HepG2 (cell line): Measurements from ENCODE around the gene PDSS2. TPM values are rescaled to one million over a fixed set of nuclear protein-coding genes. Genes with fewer than 3 reads are reported as not detected.

Experiments
- ATAC-seq: fragments of 200-7000 bp; cut with Tn5 transposase; 3 replicates; pipeline ENCODE4 v1.9.1; 2020; ENCODE audit warnings: mild to moderate bottlenecking, moderate library complexity
- BruUV-seq: library from RNA; stranded (reverse); fragments of 400-500 nt; replicated peaks from 2 replicates; lab custom pipeline; 2021; lab: Mats Ljungman, UMichigan
- CTCF ChIA-PET: fragments of 300-600 bp; formaldehyde crosslinking; extraction: SDS; loops from one replicate; lab custom pipeline; 2021; ENCODE audit warnings: low total read pairs, inconsistent platforms, low intra/inter-chr PET ratio; lab: Yijun Ruan, JAX
- POLR2A ChIA-PET: fragments of 350-600 bp; sonication (Branson Sonifier 250); formaldehyde crosslinking; loops from one replicate; lab custom pipeline; 2020; ENCODE audit warnings: antibody characterized with exemption, inconsistent platforms; lab: Yijun Ruan, JAX
- DNase-seq: peaks from one replicate; pipeline ENCODE4 v3.0.0-alpha.2; 2015; ENCODE audit warnings: low spot score
- FAIRE-seq: peaks from 3 replicates; lab custom pipeline; 2011; peaks lifted over from hg19 to GRCh38; lab: Jason Lieb, UNC
- H2AFZ ChIP-seq: one replicate; pipeline ENCODE4 v1.6.1; 2011; ENCODE audit warnings: low read length, inconsistent platforms
- H3K27ac ChIP-seq: fragments of 300-600 bp; 3 replicates; pipeline ENCODE4 v1.8.0; 2011; ENCODE audit warnings: mixed run types, mild to moderate bottlenecking, mixed read lengths, low read length, inconsistent platforms; ENCODE audit not compliant: insufficient read depth; ENCODE audit errors: extremely low read length
- H3K27me3 ChIP-seq, 2 experiments: fragments of 200-600 bp in 1 of 2; 2 replicates in 1 of 2; 3 replicates in 1 of 2; pipeline versions ENCODE4 v1.6.0 to v1.8.0; 2011; ENCODE audit warnings: low read length in 2 of 2, mild to moderate bottlenecking in 2 of 2, moderate library complexity in 2 of 2, inconsistent platforms in 1 of 2; ENCODE audit not compliant: insufficient read depth in 2 of 2, control insufficient read depth in 1 of 2
- H3K36me3 ChIP-seq, 2 experiments: fragments of 200-600 bp in 1 of 2; replicated peaks in 1 of 2; 2 replicates in 1 of 2; 3 replicates in 1 of 2; pipeline versions ENCODE4 v1.5.1 to v1.8.0; 2011; ENCODE audit warnings: low read length in 2 of 2, inconsistent platforms in 1 of 2; ENCODE audit not compliant: insufficient read depth in 2 of 2, control insufficient read depth in 1 of 2
- H3K4me1 ChIP-seq: 2 replicates; pipeline ENCODE4 v1.5.1; 2012; ENCODE audit warnings: low read length, inconsistent platforms; ENCODE audit not compliant: insufficient read depth
- H3K4me2 ChIP-seq: 2 replicates; pipeline ENCODE4 v1.6.0; 2011; ENCODE audit warnings: low read depth, low read length, inconsistent platforms
- H3K4me3 ChIP-seq, 3 experiments: fragments of 200-600 bp in 1 of 3; sonication (generic), shearing (Covaris generic) in 1 of 3; replicated peaks in 1 of 3; 2 replicates each; pipeline ENCODE4 v1.5.1; 2011 to 2016; ENCODE audit warnings: low read length in 3 of 3, inconsistent platforms in 2 of 3, low read depth in 2 of 3, mild to moderate bottlenecking in 2 of 3, control low read depth in 1 of 3, mixed read lengths in 1 of 3; ENCODE audit not compliant: insufficient read depth in 1 of 3
- H3K79me2 ChIP-seq: one replicate; pipeline ENCODE4 v1.6.1; 2011; ENCODE audit warnings: low read length, inconsistent platforms; ENCODE audit not compliant: insufficient read depth
- H3K9ac ChIP-seq: 2 replicates; pipeline ENCODE4 v1.6.0; 2011; ENCODE audit warnings: mild to moderate bottlenecking, low read depth, low read length, inconsistent platforms; ENCODE audit not compliant: insufficient read depth
- H3K9me3 ChIP-seq: 2 replicates; pipeline ENCODE4 v1.5.1; 2012; ENCODE audit warnings: mild to moderate bottlenecking, low read length
- H4K20me1 ChIP-seq: 2 replicates; pipeline ENCODE4 v1.6.0; 2011; ENCODE audit warnings: inconsistent platforms, mild to moderate bottlenecking, low read length, moderate library complexity; ENCODE audit not compliant: insufficient read depth
- AKNA ChIP-seq: sonication (generic); formaldehyde crosslinking; IDR thresholded peaks from 2 replicates; pipeline ENCODE4 v1.4.0; 2020; ENCODE audit warnings: missing genetic modification reagents, borderline replicate concordance
- CERS6 ChIP-seq: sonication (generic); formaldehyde crosslinking; IDR thresholded peaks from 2 replicates; pipeline ENCODE4 v1.5.0; 2020; ENCODE audit warnings: missing genetic modification reagents
- CHCHD3 ChIP-seq: sonication (generic); formaldehyde crosslinking; IDR thresholded peaks from 2 replicates; pipeline ENCODE4 v1.8.0; 2022; ENCODE audit warnings: mild to moderate bottlenecking, missing genetic modification reagents, moderate library complexity
- DRAP1 ChIP-seq: IDR thresholded peaks from 2 replicates; pipeline ENCODE4 v1.6.1; 2016; ENCODE audit warnings: missing genetic modification reagents, missing compliant biosample characterization
- HCFC1 ChIP-seq: fragments of 150-350 bp; IDR thresholded peaks from 2 replicates; pipeline ENCODE4 v1.6.1; 2014; ENCODE audit warnings: low read depth, low read length
- MIER2 ChIP-seq: IDR thresholded peaks from 2 replicates; pipeline ENCODE4 v1.6.1; 2016; ENCODE audit warnings: missing biosample characterization, missing genetic modification reagents
- RORA ChIP-seq: sonication (generic); formaldehyde crosslinking; IDR thresholded peaks from 2 replicates; pipeline ENCODE4 v1.5.0; 2020; ENCODE audit warnings: mild to moderate bottlenecking, missing genetic modification reagents, moderate library complexity
- SNAPC2 ChIP-seq: sonication (generic); formaldehyde crosslinking; IDR thresholded peaks from 2 replicates; pipeline ENCODE4 v1.8.1; 2022; ENCODE audit warnings: mild to moderate bottlenecking, missing genetic modification reagents
- ZKSCAN1 ChIP-seq: fragments of 150-350 bp; IDR thresholded peaks from 2 replicates; pipeline ENCODE4 v1.6.1; 2014; ENCODE audit warnings: low read length
- ZMYM2 ChIP-seq: sonication (generic); formaldehyde crosslinking; IDR thresholded peaks from 2 replicates; pipeline ENCODE4 v1.8.0; 2022; ENCODE audit warnings: mild to moderate bottlenecking, missing genetic modification reagents
- ZNF552 ChIP-seq: sonication (generic); formaldehyde crosslinking; IDR thresholded peaks from 2 replicates; pipeline ENCODE4 v1.9.0; 2022; ENCODE audit warnings: missing genetic modification reagents, mild to moderate bottlenecking, borderline replicate concordance
- ZSCAN20 ChIP-seq: sonication (generic); formaldehyde crosslinking; IDR thresholded peaks from 2 replicates; pipeline ENCODE4 v1.4.0; 2020; ENCODE audit warnings: missing genetic modification reagents, mild to moderate bottlenecking, borderline replicate concordance
- WGBS: methylation state at CpG from one replicate; pipeline ENCODE4 v1.1.6; 2017; ENCODE audit warnings: low lambda C conversion rate; 5-methylcytosine and 5-hydroxymethylcytosine counted together
- in situ Hi-C: cut with HindIII; loops from 2 replicates; pipeline ENCODE4 v1.10.0; 2017; ENCODE audit warnings: low pct_unique_long_range_greater_than_20kb; ENCODE audit not compliant: extremely low pct_ligation_motif_present
- intact Hi-C: fragments of 100-400 bp; cut with micrococcal nuclease; formaldehyde crosslinking; loops from one replicate; pipeline ENCODE4 v1.10.0; 2022; ENCODE audit not compliant: unreplicated experiment
- polyA plus RNA-seq, 8 experiments: library from polyadenylated mRNA; depleted of rRNA in 3 of 8; stranded (reverse) in 7 of 8; unstranded in 1 of 8; fragments of >200 nt; fragmentation: Illumina TruSeq in 4 of 8; extraction: Trizol in 4 of 8; gene quantifications; 2 replicates each; pipeline versions ENCODE4 v1.2.1 to v1.2.3, GENCODE V29; 2011 to 2016; ENCODE audit warnings: low read depth in 4 of 8, missing spikeins in 1 of 8, mixed read lengths in 1 of 8; ENCODE audit not compliant: insufficient read depth in 1 of 8
- total RNA-seq, 5 experiments: library from RNA; depleted of rRNA; stranded (reverse); fragments of >200 nt; fragmentation: Illumina TruSeq; extraction: Trizol; gene quantifications; 2 replicates each; pipeline ENCODE4 v1.2.3, GENCODE V29; 2016; ENCODE audit warnings: low read depth in 1 of 5

Gene PDSS2
- total and polyA plus RNA-seq, 2 of the 13 experiments (the other 11 are each of a cell fraction or from before 2014, with no cell fraction given), result 16.2 to 17.0 TPM

DNA sequence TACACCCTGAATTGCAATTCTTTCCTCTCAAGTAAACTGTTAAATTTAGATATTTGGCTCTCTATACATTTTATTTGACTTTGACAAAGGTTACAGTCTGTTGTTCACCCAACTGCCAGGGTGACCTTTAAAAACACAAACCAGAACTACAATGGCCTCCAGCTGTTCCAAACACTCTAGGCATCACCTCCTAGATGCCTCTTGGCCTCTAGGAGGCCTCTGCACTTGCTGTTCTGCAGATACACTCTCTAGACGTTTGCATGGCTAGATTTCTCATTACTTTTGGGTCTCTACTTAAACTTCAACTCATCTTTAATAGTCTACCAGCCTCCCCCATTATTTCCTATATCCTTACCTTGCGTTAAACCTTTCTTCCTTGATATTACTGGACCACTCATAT is 241.2 kb downstream of the PDSS2 start:
- H3K36me3 ChIP-seq, result no peaks in the 10 kb centered on the region
- intact Hi-C loops (no loop called here), in situ Hi-C loops (no loop called here)
- H3K9me3 ChIP-seq, result no peaks in the 10 kb centered on the region
- H3K27me3 ChIP-seq, result no peaks in the 10 kb centered on the region
- FAIRE-seq (no peak), ATAC-seq (no peak; the same call in 2 of the 3 replicates)
- ChIA-PET CTCF (no interaction called here), POLR2A (no interaction called here)
- no peaks in the 10 kb centered on the region for H3K79me2 ChIP-seq
- H3K4me2 ChIP-seq, result no peak overlapping the region
- H3K9ac ChIP-seq, result no peak overlapping the region
- no peak overlapping the region for H3K4me3 ChIP-seq
- peaks cover 23% of the 10 kb centered on the region for H3K4me1 ChIP-seq
- no peaks in the 10 kb centered on the region; the same call in 1 of the 2 replicates for H4K20me1 ChIP-seq
- WGBS, result 56% methylated on average over 2 of the region's 2 CpGs
- no peak overlapping the region for H2AFZ ChIP-seq
- BruUV-seq, result no TSS peak
- TF ChIP-seq CHCHD3 (CRISPR knock-in tag) (no peak), ZSCAN20 (CRISPR knock-in tag) (no peak), ZMYM2 (no peak), ZKSCAN1 (no peak), RORA (CRISPR knock-in tag) (no peak)
- TF ChIP-seq, all 625 proteins: peak for 0
- no peak for DNase-seq
- H3K27ac ChIP-seq, result no peak overlapping the region

- no TSS peak for BruUV-seq
- no peak overlapping the region for H3K4me2 ChIP-seq
- FAIRE-seq, result no peak
- no peak for TF ChIP-seq HCFC1
- no peak for TF ChIP-seq ZNF552
- TF ChIP-seq DRAP1 (CRISPR knock-in tag), result no peak
- no peak for TF ChIP-seq CERS6 (CRISPR knock-in tag)
- TF ChIP-seq MIER2 (CRISPR knock-in tag), result no peak
- TF ChIP-seq SNAPC2, result no peak
- TF ChIP-seq AKNA (CRISPR knock-in tag), result no peak
These were observed 242.1 kb downstream of the PDSS2 start for GRCh38 chr6:107217248-107217647.

More at GRCh38 chr6:107217248-107217647, 242.1 kb downstream of the PDSS2 start:
- no peak overlapping the region for H3K27ac ChIP-seq
- no peaks in the 10 kb centered on the region for H3K27me3 ChIP-seq
- no peak overlapping the region for H2AFZ ChIP-seq
- ATAC-seq, result no peak
- POLR2A ChIA-PET, result no interaction called here
- no peaks in the 10 kb centered on the region for H3K36me3 ChIP-seq
- DNase-seq, result no peak
- no peak overlapping the region for H3K4me3 ChIP-seq
- CTCF ChIA-PET, result no interaction called here
- in situ Hi-C loops, result no loop called here
- H3K4me1 ChIP-seq, result peaks cover 27% of the 10 kb centered on the region
- no peaks in the 10 kb centered on the region; the same call in 1 of the 2 replicates for H4K20me1 ChIP-seq
- no peak overlapping the region for H3K9ac ChIP-seq
- H3K79me2 ChIP-seq, result no peaks in the 10 kb centered on the region
- intact Hi-C loops, result no loop called here
- no peaks in the 10 kb centered on the region for H3K9me3 ChIP-seq
